ENCODE results near the gene PFKFB2.

GRCh38 chr1:207101720-207102119 is 48.6 kb downstream of the PFKFB2 start:
- no peak for TF ChIP-seq CTCF (IDR thresholded peaks at IDR 0.05; ENCODE audit: poor library complexity, severe bottlenecking)
- no peak for TF ChIP-seq EZH2 (IDR thresholded peaks at IDR 0.05; ENCODE audit: borderline replicate concordance, insufficient read depth, low read length, poor library complexity, severe bottlenecking)
- no peak for TF ChIP-seq TAF1 (IDR thresholded peaks at IDR 0.05; ENCODE audit: low read depth)
- TF ChIP-seq POLR2AphosphoS5 (IDR thresholded peaks at IDR 0.05) = no peak
- TF ChIP-seq, protein P1, sequence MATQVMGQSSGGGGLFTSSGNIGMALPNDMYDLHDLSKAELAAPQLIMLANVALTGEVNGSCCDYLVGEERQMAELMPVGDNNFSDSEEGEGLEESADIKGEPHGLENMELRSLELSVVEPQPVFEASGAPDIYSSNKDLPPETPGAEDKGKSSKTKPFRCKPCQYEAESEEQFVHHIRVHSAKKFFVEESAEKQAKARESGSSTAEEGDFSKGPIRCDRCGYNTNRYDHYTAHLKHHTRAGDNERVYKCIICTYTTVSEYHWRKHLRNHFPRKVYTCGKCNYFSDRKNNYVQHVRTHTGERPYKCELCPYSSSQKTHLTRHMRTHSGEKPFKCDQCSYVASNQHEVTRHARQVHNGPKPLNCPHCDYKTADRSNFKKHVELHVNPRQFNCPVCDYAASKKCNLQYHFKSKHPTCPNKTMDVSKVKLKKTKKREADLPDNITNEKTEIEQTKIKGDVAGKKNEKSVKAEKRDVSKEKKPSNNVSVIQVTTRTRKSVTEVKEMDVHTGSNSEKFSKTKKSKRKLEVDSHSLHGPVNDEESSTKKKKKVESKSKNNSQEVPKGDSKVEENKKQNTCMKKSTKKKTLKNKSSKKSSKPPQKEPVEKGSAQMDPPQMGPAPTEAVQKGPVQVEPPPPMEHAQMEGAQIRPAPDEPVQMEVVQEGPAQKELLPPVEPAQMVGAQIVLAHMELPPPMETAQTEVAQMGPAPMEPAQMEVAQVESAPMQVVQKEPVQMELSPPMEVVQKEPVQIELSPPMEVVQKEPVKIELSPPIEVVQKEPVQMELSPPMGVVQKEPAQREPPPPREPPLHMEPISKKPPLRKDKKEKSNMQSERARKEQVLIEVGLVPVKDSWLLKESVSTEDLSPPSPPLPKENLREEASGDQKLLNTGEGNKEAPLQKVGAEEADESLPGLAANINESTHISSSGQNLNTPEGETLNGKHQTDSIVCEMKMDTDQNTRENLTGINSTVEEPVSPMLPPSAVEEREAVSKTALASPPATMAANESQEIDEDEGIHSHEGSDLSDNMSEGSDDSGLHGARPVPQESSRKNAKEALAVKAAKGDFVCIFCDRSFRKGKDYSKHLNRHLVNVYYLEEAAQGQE (IDR thresholded peaks at IDR 0.05; ENCODE audit: borderline replicate concordance) = no peak
